SK-N-SH treated with all-trans-retinoic acid at 6 μM for 48 hours (cell line): ENCODE data around the gene ITPR3.

Experiments
- ARNTL ChIP-seq: fragments of 450-650 bp; formaldehyde crosslinking; IDR thresholded peaks from 2 replicates; pipeline ENCODE4 v1.5.0; 2020; ENCODE audit warnings: low read depth, mild to moderate bottlenecking, moderate library complexity, borderline replicate concordance
- TOX ChIP-seq: fragments of 250-450 bp; sonication (Bioruptor Pico); IDR thresholded peaks from 2 replicates; pipeline ENCODE4 v1.8.0; 2021; ENCODE audit warnings: mild to moderate bottlenecking, moderate library complexity, borderline replicate concordance

DNA sequence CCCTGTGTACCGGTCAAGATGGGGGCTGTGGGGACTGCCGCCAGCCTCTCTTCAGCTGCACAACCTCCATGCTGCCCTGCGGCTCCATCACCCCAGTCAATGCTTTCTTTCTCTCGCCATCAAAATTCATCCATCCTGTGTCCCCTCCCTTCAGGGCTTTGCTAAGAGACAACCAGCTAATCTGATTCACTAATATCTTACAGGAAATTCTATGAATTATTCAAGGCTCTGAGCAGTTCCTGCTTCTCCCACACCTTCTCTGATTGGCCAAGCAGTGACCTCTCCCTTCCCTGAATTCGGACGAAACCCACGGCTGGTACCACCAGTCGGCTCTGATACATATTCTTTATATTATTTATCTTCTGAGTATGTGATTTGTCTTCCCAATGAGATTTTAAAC is 13.8 kb downstream of the ITPR3 start:
- no peak for TF ChIP-seq TOX (CRISPR knock-in tag)
- no peak for TF ChIP-seq ARNTL (CRISPR knock-in tag)
